Measurements from ENCODE around the gene B4GALT6. TPM values are rescaled to one million over a fixed set of nuclear protein-coding genes. Genes with fewer than 3 reads are reported as not detected.

Gene B4GALT6
- total and polyA plus RNA-seq, 2 of the 4 experiments (the other 2 are of a cell fraction) = 1.1 to 3.9 TPM

DNA sequence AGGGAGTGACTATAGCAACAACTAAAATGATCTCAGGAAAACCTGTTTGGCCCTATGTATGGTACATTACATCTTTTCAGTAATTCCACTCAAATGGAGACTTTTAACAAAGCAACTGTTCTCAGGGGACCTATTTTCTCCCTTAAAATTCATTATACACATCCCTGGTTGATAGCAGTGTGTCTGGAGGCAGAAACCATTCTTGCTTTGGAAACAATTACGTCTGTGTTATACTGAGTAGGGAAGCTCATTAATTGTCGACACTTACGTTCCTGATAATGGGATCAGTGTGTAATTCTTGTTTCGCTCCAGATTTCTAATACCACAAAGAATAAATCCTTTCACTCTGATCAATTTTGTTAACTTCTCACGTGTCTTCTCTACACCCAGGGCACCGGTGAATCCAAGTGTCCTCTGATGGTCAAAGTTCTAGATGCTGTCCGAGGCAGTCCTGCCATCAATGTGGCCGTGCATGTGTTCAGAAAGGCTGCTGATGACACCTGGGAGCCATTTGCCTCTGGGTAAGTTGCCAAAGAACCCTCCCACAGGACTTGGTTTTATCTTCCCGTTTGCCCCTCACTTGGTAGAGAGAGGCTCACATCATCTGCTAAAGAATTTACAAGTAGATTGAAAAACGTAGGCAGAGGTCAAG is 91.7 kb downstream of the B4GALT6 start:
- dilution Hi-C loops (cut with HindIII; ENCODE audit: low sequenced_read_pairs, unreplicated experiment) = no loop called here
- Histone ChIP-seq H3K9me3 (ENCODE audit: control insufficient read depth, insufficient read depth, low read length) (no peaks in the 10 kb centered on the region), H2BK120ac (ENCODE audit: low read depth, low read length) (no peak overlapping the region), H3K23ac (ENCODE audit: low read depth, low read length) (no peak overlapping the region), H3K56ac (ENCODE audit: extremely low read depth, insufficient read depth, low read length) (no peak overlapping the region), H2AFZ (replicated peaks; ENCODE audit: low read length, poor library complexity) (no peak overlapping the region), H3K27ac (ENCODE audit: insufficient read depth, low read length) (no peak overlapping the region), H3K4ac (ENCODE audit: low read depth, low read length) (no peak overlapping the region), H3K4me1 (ENCODE audit: control insufficient read depth, insufficient read depth, low read length) (no peaks in the 10 kb centered on the region), H3K18ac (ENCODE audit: low read depth, low read length) (no peak overlapping the region), H2BK5ac (ENCODE audit: low read depth, low read length, poor library complexity, severe bottlenecking) (no peak overlapping the region), H3K14ac (replicated peaks; ENCODE audit: low read depth, low read length) (no peak overlapping the region), H3K27me3 (ENCODE audit: control insufficient read depth, insufficient read depth, low read length) (no peaks in the 10 kb centered on the region), H4K91ac (ENCODE audit: insufficient read depth, low read depth, low read length) (no peak overlapping the region), H2AK5ac (ENCODE audit: low read depth, low read length) (no peak overlapping the region), H2BK20ac (ENCODE audit: low read depth, low read length) (no peak overlapping the region), H3K79me1 (ENCODE audit: low read depth in 1 of 2, low read length in 2 of 2) (no peaks in the 10 kb centered on the region), H4K20me1 (ENCODE audit: insufficient read depth, low read length) (no peaks in the 10 kb centered on the region), H3K4me3 (ENCODE audit: insufficient read depth, low read depth, low read length) (no peak overlapping the region), H3K9ac (ENCODE audit: low read depth, low read length) (no peak overlapping the region), H3K4me2 (ENCODE audit: low read depth, low read length) (no peak overlapping the region), H4K5ac (ENCODE audit: low read depth, low read length) (no peak overlapping the region), H3K36me3 (ENCODE audit: control insufficient read depth, insufficient read depth, low read length) (no peaks in the 10 kb centered on the region), H2AK9ac (replicated peaks; ENCODE audit: low read depth, low read length, poor library complexity) (no peak overlapping the region), H2BK15ac (ENCODE audit: low read depth, low read length) (no peak overlapping the region), H3K9me1 (ENCODE audit: insufficient read depth, low read length) (no peaks in the 10 kb centered on the region), H4K8ac (ENCODE audit: low read depth in 2 of 2, low read length in 2 of 2) (no peak overlapping the region)
- in situ Hi-C loops (cut with MboI; ENCODE audit: low sequenced_read_pairs) = no loop called here
- intact Hi-C loops (cut with micrococcal nuclease) = no loop called here
- no peak for TF ChIP-seq FOS (IDR thresholded peaks at IDR 0.05; ENCODE audit: low read depth, low read length)
- no peak for TF ChIP-seq CHD1 (IDR thresholded peaks at IDR 0.05; ENCODE audit: low read depth, low read length)
- TF ChIP-seq, protein P1, sequence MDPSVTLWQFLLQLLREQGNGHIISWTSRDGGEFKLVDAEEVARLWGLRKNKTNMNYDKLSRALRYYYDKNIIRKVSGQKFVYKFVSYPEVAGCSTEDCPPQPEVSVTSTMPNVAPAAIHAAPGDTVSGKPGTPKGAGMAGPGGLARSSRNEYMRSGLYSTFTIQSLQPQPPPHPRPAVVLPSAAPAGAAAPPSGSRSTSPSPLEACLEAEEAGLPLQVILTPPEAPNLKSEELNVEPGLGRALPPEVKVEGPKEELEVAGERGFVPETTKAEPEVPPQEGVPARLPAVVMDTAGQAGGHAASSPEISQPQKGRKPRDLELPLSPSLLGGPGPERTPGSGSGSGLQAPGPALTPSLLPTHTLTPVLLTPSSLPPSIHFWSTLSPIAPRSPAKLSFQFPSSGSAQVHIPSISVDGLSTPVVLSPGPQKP (IDR thresholded peaks at IDR 0.05; ENCODE audit: borderline replicate concordance, low read depth, low read length) = no peak
- TF ChIP-seq MAZ (IDR thresholded peaks at IDR 0.05; ENCODE audit: borderline replicate concordance, low read depth, low read length) = no peak
- TF ChIP-seq NFE2L2 (IDR thresholded peaks at IDR 0.05; ENCODE audit: low read depth, low read length) = no peak
- TF ChIP-seq MAFK (IDR thresholded peaks at IDR 0.05; ENCODE audit: low read depth, low read length) = no peak
- no peak for TF ChIP-seq SMC3 (IDR thresholded peaks at IDR 0.05; ENCODE audit: low read depth, low read length)
- TF ChIP-seq CEBPB (IDR thresholded peaks at IDR 0.05; ENCODE audit: low read depth, low read length) = no peak
- TF ChIP-seq, protein P2, sequence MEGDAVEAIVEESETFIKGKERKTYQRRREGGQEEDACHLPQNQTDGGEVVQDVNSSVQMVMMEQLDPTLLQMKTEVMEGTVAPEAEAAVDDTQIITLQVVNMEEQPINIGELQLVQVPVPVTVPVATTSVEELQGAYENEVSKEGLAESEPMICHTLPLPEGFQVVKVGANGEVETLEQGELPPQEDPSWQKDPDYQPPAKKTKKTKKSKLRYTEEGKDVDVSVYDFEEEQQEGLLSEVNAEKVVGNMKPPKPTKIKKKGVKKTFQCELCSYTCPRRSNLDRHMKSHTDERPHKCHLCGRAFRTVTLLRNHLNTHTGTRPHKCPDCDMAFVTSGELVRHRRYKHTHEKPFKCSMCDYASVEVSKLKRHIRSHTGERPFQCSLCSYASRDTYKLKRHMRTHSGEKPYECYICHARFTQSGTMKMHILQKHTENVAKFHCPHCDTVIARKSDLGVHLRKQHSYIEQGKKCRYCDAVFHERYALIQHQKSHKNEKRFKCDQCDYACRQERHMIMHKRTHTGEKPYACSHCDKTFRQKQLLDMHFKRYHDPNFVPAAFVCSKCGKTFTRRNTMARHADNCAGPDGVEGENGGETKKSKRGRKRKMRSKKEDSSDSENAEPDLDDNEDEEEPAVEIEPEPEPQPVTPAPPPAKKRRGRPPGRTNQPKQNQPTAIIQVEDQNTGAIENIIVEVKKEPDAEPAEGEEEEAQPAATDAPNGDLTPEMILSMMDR (conservative IDR thresholded peaks at IDR 0.05; ENCODE audit: low read depth, low read length) = no peak
- TF ChIP-seq RCOR1 (IDR thresholded peaks at IDR 0.05; ENCODE audit: insufficient replicate concordance, low read length) = no peak
- no peak for TF ChIP-seq RFX5 (IDR thresholded peaks at IDR 0.05; ENCODE audit: low read depth, low read length)
- no peak for TF ChIP-seq BHLHE40 (IDR thresholded peaks at IDR 0.05; ENCODE audit: low read depth, low read length)
- no peak for TF ChIP-seq POLR2A (IDR thresholded peaks at IDR 0.05; ENCODE audit: low read depth, low read length)
- 40% methylated on average over 1 of the region's 10 CpGs; no CpG with 5 or more reads in 1 of the 2 experiments for WGBS, 2 experiments (ENCODE audit: extremely low coverage in 2 of 2, insufficient read length in 1 of 2)
- POLR2A ChIA-PET (ENCODE audit: unreplicated experiment) = no interaction called here
- CTCF ChIA-PET = no interaction called here
- ATAC-seq (ENCODE audit: low read depth) (no peak), DNase-seq (no peak)
- BruUV-seq (replicated peaks) = no TSS peak
